ENCODE results near the gene CAMSAP1. TPM values are rescaled to one million over a fixed set of nuclear protein-coding genes. Genes with fewer than 3 reads are reported as not detected.

The CAMSAP1 gene
- total and polyA plus RNA-seq, 2 experiments from 2014 or later, result 2.8 to 12.4 TPM

DNA sequence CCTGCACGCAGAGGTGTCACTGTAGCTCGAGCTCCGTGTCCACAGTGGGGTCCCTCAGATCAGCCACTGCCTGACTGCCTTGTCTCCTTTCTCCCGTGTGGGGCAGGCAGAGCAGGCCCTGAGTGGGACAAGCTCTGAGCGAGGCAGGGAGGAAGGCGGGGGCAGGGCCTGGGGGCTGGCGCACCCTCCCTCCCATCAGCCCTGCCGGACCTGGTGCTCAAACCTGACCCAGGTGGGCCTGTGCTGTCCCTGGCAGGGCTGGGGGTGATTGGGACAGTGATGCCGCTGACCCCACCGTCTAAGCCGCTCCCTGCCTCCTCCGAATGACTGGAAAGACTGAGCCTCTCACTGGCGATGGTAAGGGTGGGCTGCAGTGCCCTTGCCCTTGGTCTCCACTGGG, 144.4 kb downstream of the CAMSAP1 start:
- Histone ChIP-seq H3K4me3 (no peak overlapping the region), H3K4me1 (ENCODE audit: insufficient read depth) (no peaks in the 10 kb centered on the region), H3F3A (ENCODE audit: insufficient read depth) (no peaks in the 10 kb centered on the region), H3K79me2 (ENCODE audit: insufficient read depth) (no peaks in the 10 kb centered on the region), H4K20me1 (ENCODE audit: insufficient read depth) (no peaks in the 10 kb centered on the region), H2AFZ (no peak overlapping the region), H3K9me2 (ENCODE audit: insufficient read depth) (no peaks in the 10 kb centered on the region), H3K4me2 (ENCODE audit: unreplicated experiment) (no peak overlapping the region), H3K27ac (no peak overlapping the region), H3K36me3 (ENCODE audit: low read depth) (no peaks in the 10 kb centered on the region), H3K27me3 (replicated peaks; ENCODE audit: insufficient read depth) (no peaks in the 10 kb centered on the region), H3K9me3 (ENCODE audit: low read depth) (no peaks in the 10 kb centered on the region), H3K9ac (no peak overlapping the region)
- WGBS, 2 experiments (ENCODE audit: low coverage in 1 of 2, low lambda C conversion rate in 2 of 2, missing lambda C conversion rate in 2 of 2), result 46 to 63% methylated on average over 5 to 13 of the region's 13 CpGs
- no peak for DNase-seq
- in situ Hi-C loops (cut with MboI), result no loop called here
- TF ChIP-seq EZH2phosphoT487 (IDR thresholded peaks at IDR 0.05; ENCODE audit: insufficient read depth, low read depth), result no peak
- TF ChIP-seq EZH2 (IDR thresholded peaks at IDR 0.05; ENCODE audit: insufficient read depth, poor library complexity, severe bottlenecking), result no peak

DNA sequence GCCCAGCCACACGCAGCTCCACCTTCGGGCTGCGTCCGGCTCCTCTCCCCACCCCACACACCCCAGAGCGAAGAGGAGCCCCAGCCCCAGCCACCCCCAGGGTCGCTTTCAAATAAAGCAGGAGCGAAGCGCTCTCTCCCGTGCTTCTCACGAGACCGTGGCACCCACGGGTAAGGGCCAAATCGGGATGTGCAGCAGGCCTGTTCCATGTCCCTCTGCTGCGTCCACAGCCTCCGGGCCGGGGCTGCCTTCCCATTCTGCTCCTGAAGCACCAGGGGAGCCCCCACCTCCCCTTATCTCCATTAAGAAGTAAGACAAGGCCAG, 145.5 kb downstream of the CAMSAP1 start:
- H3K36me3 ChIP-seq (ENCODE audit: low read depth), result no peaks in the 10 kb centered on the region
- H3K79me2 ChIP-seq (ENCODE audit: insufficient read depth), result no peaks in the 10 kb centered on the region
- H3K27ac ChIP-seq, result no peak overlapping the region
- no peak for DNase-seq
- H3F3A ChIP-seq (ENCODE audit: insufficient read depth), result no peaks in the 10 kb centered on the region
- no peaks in the 10 kb centered on the region for H3K9me2 ChIP-seq (ENCODE audit: insufficient read depth)
- no peaks in the 10 kb centered on the region for H3K9me3 ChIP-seq (ENCODE audit: low read depth)
- no peaks in the 10 kb centered on the region for H4K20me1 ChIP-seq (ENCODE audit: insufficient read depth)
- TF ChIP-seq EZH2 (IDR thresholded peaks at IDR 0.05; ENCODE audit: insufficient read depth, poor library complexity, severe bottlenecking) (no peak), EZH2phosphoT487 (IDR thresholded peaks at IDR 0.05; ENCODE audit: insufficient read depth, low read depth) (no peak)
- H3K27me3 ChIP-seq (replicated peaks; ENCODE audit: insufficient read depth), result no peaks in the 10 kb centered on the region
- WGBS, 2 experiments (ENCODE audit: low coverage in 1 of 2, low lambda C conversion rate in 2 of 2, missing lambda C conversion rate in 2 of 2), result 38 to 39% methylated on average over 16 of the region's 16 CpGs
- no peak overlapping the region for H3K9ac ChIP-seq
- H3K4me2 ChIP-seq (ENCODE audit: unreplicated experiment), result no peak overlapping the region
- in situ Hi-C loops (cut with MboI), result no loop called here
- H3K4me1 ChIP-seq (ENCODE audit: insufficient read depth), result no peaks in the 10 kb centered on the region
- H3K4me3 ChIP-seq, result no peak overlapping the region
- no peak overlapping the region for H2AFZ ChIP-seq

DNA sequence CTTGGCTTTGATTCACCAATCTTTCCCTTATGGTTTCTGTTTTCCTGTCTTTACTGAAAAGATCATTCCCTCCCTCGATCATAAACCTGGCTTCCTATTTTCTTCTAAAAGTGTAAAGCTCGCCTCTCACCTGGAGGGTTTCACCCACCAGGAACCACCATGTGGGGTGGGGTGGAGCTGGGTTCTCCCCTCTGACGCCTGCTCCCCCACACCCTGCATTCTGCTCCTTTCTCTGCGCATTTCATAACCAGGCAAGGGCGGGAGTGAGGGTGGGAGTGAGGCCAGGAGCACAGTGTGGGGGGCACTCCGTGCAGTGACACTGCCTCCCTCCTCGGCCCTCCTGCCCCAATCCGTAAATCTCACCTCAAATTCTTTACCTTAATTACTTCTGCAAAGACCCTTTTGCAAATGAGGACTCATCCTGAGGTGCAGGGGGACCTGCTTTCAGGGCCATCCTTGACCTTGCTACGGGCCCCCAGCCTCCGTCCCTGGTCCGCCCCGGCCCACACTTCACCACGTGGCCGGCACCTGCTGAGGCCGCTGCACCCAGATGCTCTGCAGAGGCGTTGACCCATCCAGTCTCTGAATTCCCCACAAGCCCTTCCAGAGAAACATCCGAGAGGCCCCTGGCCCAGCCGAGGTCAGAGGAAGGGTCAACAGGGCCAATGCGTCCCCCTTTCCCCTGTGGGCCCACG, 146.0 kb downstream of the CAMSAP1 start:
- TF ChIP-seq EZH2 (IDR thresholded peaks at IDR 0.05; ENCODE audit: insufficient read depth, poor library complexity, severe bottlenecking) (no peak), EZH2phosphoT487 (IDR thresholded peaks at IDR 0.05; ENCODE audit: insufficient read depth, low read depth) (no peak)
- no peaks in the 10 kb centered on the region for H3K9me3 ChIP-seq (ENCODE audit: low read depth)
- no peak overlapping the region for H3K9ac ChIP-seq
- H3K4me3 ChIP-seq, result no peak overlapping the region
- H3K4me1 ChIP-seq (ENCODE audit: insufficient read depth), result no peaks in the 10 kb centered on the region
- H3K27me3 ChIP-seq (replicated peaks; ENCODE audit: insufficient read depth), result no peaks in the 10 kb centered on the region
- no peak for DNase-seq
- H3F3A ChIP-seq (ENCODE audit: insufficient read depth), result no peaks in the 10 kb centered on the region
- no peaks in the 10 kb centered on the region for H4K20me1 ChIP-seq (ENCODE audit: insufficient read depth)
- H3K4me2 ChIP-seq (ENCODE audit: unreplicated experiment), result no peak overlapping the region
- no peaks in the 10 kb centered on the region for H3K9me2 ChIP-seq (ENCODE audit: insufficient read depth)
- no peak overlapping the region for H2AFZ ChIP-seq
- H3K27ac ChIP-seq, result no peak overlapping the region
- in situ Hi-C loops (cut with MboI), result no loop called here
- no peaks in the 10 kb centered on the region for H3K79me2 ChIP-seq (ENCODE audit: insufficient read depth)
- WGBS, 2 experiments (ENCODE audit: low coverage in 1 of 2, low lambda C conversion rate in 2 of 2, missing lambda C conversion rate in 2 of 2), result 15 to 16% methylated on average over 19 to 20 of the region's 20 CpGs
- no peaks in the 10 kb centered on the region for H3K36me3 ChIP-seq (ENCODE audit: low read depth)

DNA sequence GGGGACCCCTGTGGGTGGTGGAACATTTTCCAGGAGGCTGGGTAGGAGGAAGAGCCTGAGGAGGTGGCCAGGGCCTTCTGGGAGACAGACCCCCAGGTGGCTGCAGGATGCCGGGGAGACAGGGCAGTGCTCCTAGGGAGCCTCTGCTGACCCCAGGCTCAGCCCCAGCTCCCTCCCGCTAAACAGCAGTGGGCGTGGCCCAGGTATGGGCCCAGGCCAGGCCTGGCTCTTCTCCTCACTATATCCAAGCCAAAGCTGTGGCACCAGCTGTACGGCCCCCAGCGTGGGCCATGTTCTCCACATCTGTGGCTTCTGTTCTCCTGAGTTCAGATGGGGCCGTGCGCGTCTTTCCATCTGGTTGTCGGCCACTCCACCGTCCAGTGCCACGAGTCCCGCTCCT, 146.9 kb downstream of the CAMSAP1 start:
- no peak overlapping the region for H3K9ac ChIP-seq
- H3K9me3 ChIP-seq (ENCODE audit: low read depth), result no peaks in the 10 kb centered on the region
- TF ChIP-seq EZH2phosphoT487 (IDR thresholded peaks at IDR 0.05; ENCODE audit: insufficient read depth, low read depth) (no peak), EZH2 (IDR thresholded peaks at IDR 0.05; ENCODE audit: insufficient read depth, poor library complexity, severe bottlenecking) (no peak)
- H3F3A ChIP-seq (ENCODE audit: insufficient read depth), result no peaks in the 10 kb centered on the region
- no peaks in the 10 kb centered on the region for H4K20me1 ChIP-seq (ENCODE audit: insufficient read depth)
- H3K4me1 ChIP-seq (ENCODE audit: insufficient read depth), result no peaks in the 10 kb centered on the region
- no peaks in the 10 kb centered on the region for H3K27me3 ChIP-seq (replicated peaks; ENCODE audit: insufficient read depth)
- no peaks in the 10 kb centered on the region for H3K9me2 ChIP-seq (ENCODE audit: insufficient read depth)
- H3K27ac ChIP-seq, result no peak overlapping the region
- no peak overlapping the region for H3K4me3 ChIP-seq
- no peaks in the 10 kb centered on the region for H3K79me2 ChIP-seq (ENCODE audit: insufficient read depth)
- WGBS, 2 experiments (ENCODE audit: low coverage in 1 of 2, low lambda C conversion rate in 2 of 2, missing lambda C conversion rate in 2 of 2), result 34 to 43% methylated on average over 12 of the region's 12 CpGs
- no peaks in the 10 kb centered on the region for H3K36me3 ChIP-seq (ENCODE audit: low read depth)
- DNase-seq, result no peak
- in situ Hi-C loops (cut with MboI), result no loop called here
- no peak overlapping the region for H2AFZ ChIP-seq
- H3K4me2 ChIP-seq (ENCODE audit: unreplicated experiment), result no peak overlapping the region

All from GM23248 (cell line).